Thyroid gland (tissue), 4 donors: ENCODE results near the gene MRPS27. TPM values are rescaled to one million over a fixed set of nuclear protein-coding genes. Genes with fewer than 3 reads are reported as not detected.

Source experiments
- DNase-seq, 2 donors: peaks; one replicate each; pipeline ENCODE4 v3.0.0-alpha.2; 2019
- H3K27ac ChIP-seq, 3 donors: fragments of 200-600 bp; sonication (generic); 1 replicate in 2 of 3; 2 replicates in 1 of 3; pipeline ENCODE4 v1.5.1; 2016 to 2019; ENCODE audit warnings: mild to moderate bottlenecking in 1 of 3, moderate library complexity in 1 of 3
- H3K27me3 ChIP-seq: fragments of 200-600 bp; sonication (generic); one replicate; pipeline ENCODE4 v1.5.1; 2019
- H3K36me3 ChIP-seq, 2 donors: fragments of 200-600 bp; sonication (generic); one replicate each; pipeline ENCODE4 v1.5.1; 2016 to 2019
- H3K4me1 ChIP-seq, 2 donors: fragments of 200-600 bp; sonication (generic); one replicate each; pipeline ENCODE4 v1.5.1; 2017 to 2019
- H3K4me3 ChIP-seq, 3 donors: fragments of 200-600 bp; sonication (generic); replicated peaks in 1 of 3; 1 replicate in 2 of 3; 2 replicates in 1 of 3; pipeline ENCODE4 v1.5.1; 2016; ENCODE audit warnings: mild to moderate bottlenecking in 1 of 3
- H3K9me3 ChIP-seq: fragments of 200-600 bp; sonication (generic); one replicate; pipeline ENCODE4 v1.5.1; 2017
- CTCF ChIP-seq, 6 experiments: fragments of 200-600 bp in 3 of 6; fragments of 450-650 bp in 3 of 6; sonication (generic) in 3 of 6; IDR thresholded peaks; one replicate each; pipeline ENCODE4 v1.5.1; 2016 to 2019; ENCODE audit warnings: antibody characterized with exemption in 6 of 6, mild to moderate bottlenecking in 2 of 6, inconsistent platforms in 1 of 6, moderate library complexity in 1 of 6
- POLR2A ChIP-seq, 2 donors: fragments of 450-650 bp; IDR thresholded peaks; one replicate each; pipeline ENCODE4 v1.6.1; 2017; ENCODE audit warnings: antibody characterized with exemption in 2 of 2, mild to moderate bottlenecking in 2 of 2, moderate library complexity in 1 of 2
- WGBS, 2 donors: methylation state at CpG; one replicate each; pipeline ENCODE4 v1.1.5; 2017; 5-methylcytosine and 5-hydroxymethylcytosine counted together
- intact Hi-C: fragments of 100-400 bp; cut with DNase I; formaldehyde crosslinking; loops from one replicate; pipeline ENCODE4 v1.15.1; 2023
- total RNA-seq, 4 donors: library from RNA; depleted of rRNA; stranded (reverse); fragments of >200 nt; gene quantifications; one replicate each; pipeline ENCODE4 v1.2.3, GENCODE V29; 2016

MRPS27 gene
- total RNA-seq, 4 donors from 2014 or later = 71.4 to 86.1 (median 80.4) TPM

- Histone ChIP-seq H3K4me1 (peaks cover 7 to 8% of the 10 kb centered on the region in 2 donors), H3K36me3 (peaks cover 0 to 8% of the 10 kb centered on the region in 2 donors), H3K27ac (peak overlapping the region; percentile 91 to 97 (median 93)), H3K27me3 (no peaks in the 10 kb centered on the region), H3K4me3 (peak overlapping the region; percentile 58 to 86 (median 76)), H3K9me3 (no peaks in the 10 kb centered on the region)
- WGBS, 2 donors = 5% methylated on average over 8 of the region's 8 CpGs
- intact Hi-C loops = loop anchor here (5.0 to 10.0 kb wide), 2 partner anchors 170 to 523 kb away; no protein-coding TSS in a partner anchor
- DNase-seq = no peak
- TF ChIP-seq POLR2A (IDR thresholded peaks at IDR 0.05) (no peak), CTCF (IDR thresholded peaks at IDR 0.05) (no peak)
Observed at GRCh38 chr5:72307573-72307967, 12.5 kb downstream of the MRPS27 start.

- Histone ChIP-seq H3K27ac (peak overlapping the region; percentile 7 to 20 (median 8)), H3K4me3 (no peak overlapping the region), H3K27me3 (no peaks in the 10 kb centered on the region), H3K9me3 (no peaks in the 10 kb centered on the region), H3K4me1 (peaks cover 7 to 8% of the 10 kb centered on the region in 2 donors), H3K36me3 (no peaks in the 10 kb centered on the region)
- intact Hi-C loops = loop anchor here (5.0 to 10.0 kb wide), 2 partner anchors 168 to 521 kb away; no protein-coding TSS in a partner anchor
- 89 to 94% methylated on average over 2 of the region's 2 CpGs for WGBS, 2 donors
- no peak for DNase-seq
- TF ChIP-seq POLR2A (IDR thresholded peaks at IDR 0.05) = no peak
- no peak for TF ChIP-seq CTCF (IDR thresholded peaks at IDR 0.05)
Observed at GRCh38 chr5:72305194-72306142, 14.6 kb downstream of the MRPS27 start.

- WGBS, 2 donors = 69 to 72% methylated on average over 3 of the region's 3 CpGs
- no peak for TF ChIP-seq POLR2A (IDR thresholded peaks at IDR 0.05)
- TF ChIP-seq CTCF (IDR thresholded peaks at IDR 0.05) = no peak
- intact Hi-C loops = loop anchor here (10.0 kb wide), 1 partner anchor 517 kb away; no protein-coding TSS in a partner anchor
- Histone ChIP-seq H3K4me1 (peaks cover 4 to 7% of the 10 kb centered on the region in 2 donors), H3K27ac (no peak overlapping the region), H3K9me3 (no peaks in the 10 kb centered on the region), H3K4me3 (no peak overlapping the region), H3K27me3 (no peaks in the 10 kb centered on the region), H3K36me3 (no peaks in the 10 kb centered on the region)
- DNase-seq = no peak
Observed at GRCh38 chr5:72302171-72302570, 17.9 kb downstream of the MRPS27 start.

- H3K27me3 ChIP-seq = no peaks in the 10 kb centered on the region
- 90 to 98% methylated on average over 6 of the region's 6 CpGs for whole genome bisulfite sequencing, 2 donors
- no peak for TF ChIP-seq POLR2A (IDR thresholded peaks at IDR 0.05)
- TF ChIP-seq CTCF (IDR thresholded peaks at IDR 0.05) = no peak
- no peak overlapping the region for H3K27ac ChIP-seq
- H3K36me3 ChIP-seq = no peaks in the 10 kb centered on the region
- H3K9me3 ChIP-seq = no peaks in the 10 kb centered on the region
- H3K4me3 ChIP-seq = no peak overlapping the region
- H3K4me1 ChIP-seq = peaks cover 0 to 4% of the 10 kb centered on the region in 2 donors
- DNase-seq = no peak
- intact Hi-C loops = loop anchor here (10.0 kb wide), 1 partner anchor 517 kb away; no protein-coding TSS in a partner anchor
Observed at GRCh38 chr5:72301557-72301956, 18.5 kb downstream of the MRPS27 start.
